ENCODE results near the gene AGMO.

AGMO gene

GRCh38 chr7:15561835-15562234 is at the start of gene AGMO:
Gene AGMO, minus strand, starts transcription at chr7:15562015.
- DNase-seq (ENCODE audit: low read depth) = no peak

DNA sequence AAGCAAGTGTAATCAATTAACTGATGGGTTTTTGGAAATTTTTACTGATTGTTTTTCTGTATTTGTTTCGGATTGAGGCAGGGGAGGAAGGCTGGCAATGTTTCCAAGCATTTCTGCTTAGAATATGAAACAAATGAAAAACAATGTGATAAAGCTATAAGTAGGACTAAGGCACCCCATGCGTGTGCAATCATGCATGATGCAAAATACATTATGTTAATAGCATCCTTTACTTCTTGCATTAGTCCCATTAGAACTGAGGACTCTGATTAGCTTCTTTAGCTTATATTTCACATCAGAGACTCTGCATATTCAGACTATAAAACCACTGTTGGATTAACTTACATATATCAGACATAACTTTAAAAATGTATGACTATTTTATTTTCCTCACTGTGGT is 48.7 kb upstream of the AGMO start:
- DNase-seq (ENCODE audit: low read depth) = no peak

GRCh38 chr7:15609287-15609686 is 47.5 kb upstream of the AGMO start:
- no peak for DNase-seq (ENCODE audit: low read depth)

GRCh38 chr7:15607529-15608210 is 45.9 kb upstream of the AGMO start:
- DNase-seq (ENCODE audit: low read depth) = no peak

GRCh38 chr7:15606561-15606960 is 44.7 kb upstream of the AGMO start:
- DNase-seq (ENCODE audit: low read depth) = no peak

DNA sequence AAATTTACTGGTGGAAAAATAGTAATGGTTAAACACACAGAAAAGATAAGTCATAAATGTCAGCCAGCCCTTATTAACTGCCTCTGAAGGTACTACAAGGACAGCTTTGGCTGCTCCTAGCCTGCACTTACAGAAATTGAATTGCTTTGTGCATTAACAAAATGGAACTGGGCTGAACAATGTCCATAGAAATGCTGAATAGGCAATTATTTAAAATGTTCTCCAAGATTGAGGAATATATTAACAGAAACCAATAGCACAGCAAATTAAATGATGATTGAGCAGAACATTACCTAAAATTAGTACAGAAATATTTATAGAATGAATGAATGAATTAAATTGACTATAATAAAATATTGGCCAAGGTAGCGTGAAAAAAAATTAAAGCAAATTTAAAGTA is 42.4 kb upstream of the AGMO start:
- DNase-seq (ENCODE audit: low read depth) = no peak

- DNase-seq (ENCODE audit: low read depth) = no peak
Measured at GRCh38 chr7:15603124-15603523, 41.3 kb upstream of the AGMO start.

GRCh38 chr7:15602236-15602635 is 40.4 kb upstream of the AGMO start:
- DNase-seq (ENCODE audit: low read depth) = no peak

DNA sequence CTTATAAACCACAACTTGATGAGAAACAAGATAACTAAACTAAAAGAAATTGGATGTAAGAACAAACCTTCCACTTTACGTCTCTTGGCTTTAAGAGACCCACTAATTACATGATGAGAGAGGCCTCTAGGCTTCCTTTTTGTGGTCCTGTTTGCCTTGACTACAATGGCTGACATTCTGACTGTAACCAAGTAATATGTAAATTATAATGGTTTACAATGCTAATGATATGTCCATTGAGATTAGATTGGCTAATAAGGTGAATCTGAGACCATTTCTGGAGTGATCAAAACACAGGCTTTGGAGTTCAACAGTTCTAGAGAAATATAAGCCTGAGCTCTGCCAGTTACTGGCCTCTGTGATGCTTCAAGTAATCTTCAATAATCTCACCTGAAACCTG is 39.4 kb upstream of the AGMO start:
- no peak for DNase-seq (ENCODE audit: low read depth)

DNA sequence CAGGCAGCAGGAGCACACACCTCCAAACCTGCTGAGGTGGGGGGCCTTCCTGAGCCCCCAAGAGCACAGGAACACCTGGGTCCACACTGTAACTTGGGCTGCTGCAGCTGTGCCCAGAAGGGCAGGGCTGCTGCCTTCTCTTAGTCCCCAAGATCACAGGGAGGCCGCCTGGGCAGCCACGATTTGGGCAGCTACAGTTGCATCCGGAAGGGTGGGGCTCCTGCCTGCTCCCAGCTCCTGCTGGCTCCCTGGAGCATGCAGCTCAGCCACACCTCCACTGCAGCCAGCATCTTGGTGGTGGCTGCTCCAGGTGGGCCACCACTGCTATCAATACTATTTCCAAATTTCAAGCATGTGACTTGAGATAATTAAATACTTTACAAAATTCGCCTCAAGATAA is 38.5 kb upstream of the AGMO start:
- no peak for DNase-seq (ENCODE audit: low read depth)

DNA sequence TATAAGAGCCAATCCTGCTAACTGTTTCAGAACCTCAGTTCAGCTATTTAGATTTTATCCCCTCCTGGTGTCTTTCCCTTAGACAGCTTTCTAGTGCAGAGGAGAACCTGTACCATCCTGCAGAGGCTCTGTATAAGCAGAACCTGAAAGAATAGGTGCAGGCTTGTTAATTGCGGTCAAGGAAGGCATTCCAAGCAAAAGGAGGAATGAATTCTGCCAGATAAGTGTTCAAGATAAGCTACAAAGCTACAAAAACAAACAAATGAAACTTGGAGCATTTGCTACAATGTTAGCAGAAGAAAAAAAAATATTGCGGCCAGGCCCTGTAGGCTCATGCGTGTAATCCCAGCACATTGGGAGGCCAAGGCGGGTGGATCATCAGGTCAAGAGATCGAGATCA is 32.6 kb upstream of the AGMO start:
- no peak for DNase-seq (ENCODE audit: low read depth)

DNA sequence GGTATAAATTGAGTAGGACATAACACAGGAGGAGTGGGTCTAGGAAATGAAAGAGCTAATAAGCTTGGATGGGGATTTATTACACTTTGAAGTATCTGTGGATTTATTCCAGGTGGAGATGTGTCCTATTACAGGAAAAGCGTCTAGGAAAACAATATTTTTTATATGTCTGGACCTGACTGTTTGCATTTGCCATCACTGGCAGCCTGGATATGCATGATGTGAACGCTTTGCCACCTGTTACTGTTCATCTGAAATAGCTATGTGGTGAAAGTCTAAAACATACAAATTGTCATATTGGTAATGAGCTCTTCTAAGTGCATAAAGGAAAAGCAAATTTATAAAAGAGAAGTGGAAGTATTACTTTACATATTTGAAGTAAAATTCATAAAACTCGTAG is 31.6 kb upstream of the AGMO start:
- no peak for DNase-seq (ENCODE audit: low read depth)

DNA sequence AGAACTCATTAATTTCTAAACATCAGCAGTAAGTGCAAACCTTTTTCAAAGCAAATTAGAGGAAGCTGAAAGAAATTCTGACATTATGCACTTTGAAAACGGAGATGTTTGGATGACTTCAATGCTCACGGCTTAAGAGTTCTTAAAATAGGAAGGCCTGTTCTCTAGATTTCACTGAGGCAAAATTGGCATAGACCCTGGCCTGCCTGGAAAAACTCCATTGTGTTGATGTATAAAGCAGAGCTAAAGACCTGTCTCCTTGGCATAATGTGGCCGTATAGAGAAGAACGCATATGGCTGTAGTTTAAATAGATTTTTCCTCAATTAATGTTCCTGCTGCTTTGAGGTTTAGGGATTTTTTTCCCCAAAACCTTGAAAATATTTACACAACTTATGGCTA is 24.5 kb upstream of the AGMO start:
- DNase-seq (ENCODE audit: low read depth) = no peak

DNA sequence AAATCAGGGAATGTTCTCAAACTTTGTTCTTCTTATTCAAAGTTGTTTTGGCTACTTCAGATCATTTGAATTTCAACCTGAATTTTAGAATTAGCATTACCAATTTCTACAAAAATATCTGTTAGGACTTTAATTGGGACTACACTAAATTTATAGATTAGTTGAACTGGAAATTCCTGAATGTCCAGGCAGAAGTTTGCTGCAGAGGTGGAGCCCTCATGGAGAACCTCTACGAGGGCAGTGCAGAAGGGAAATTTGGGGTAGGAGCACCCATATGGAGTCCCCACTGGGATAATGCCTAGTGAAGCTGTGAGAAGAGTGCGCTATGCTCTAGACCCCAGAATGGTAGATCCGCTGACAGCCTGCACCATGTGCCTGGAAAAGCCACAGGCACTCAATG is 22.8 kb upstream of the AGMO start:
- no peak for DNase-seq (ENCODE audit: low read depth)

DNA sequence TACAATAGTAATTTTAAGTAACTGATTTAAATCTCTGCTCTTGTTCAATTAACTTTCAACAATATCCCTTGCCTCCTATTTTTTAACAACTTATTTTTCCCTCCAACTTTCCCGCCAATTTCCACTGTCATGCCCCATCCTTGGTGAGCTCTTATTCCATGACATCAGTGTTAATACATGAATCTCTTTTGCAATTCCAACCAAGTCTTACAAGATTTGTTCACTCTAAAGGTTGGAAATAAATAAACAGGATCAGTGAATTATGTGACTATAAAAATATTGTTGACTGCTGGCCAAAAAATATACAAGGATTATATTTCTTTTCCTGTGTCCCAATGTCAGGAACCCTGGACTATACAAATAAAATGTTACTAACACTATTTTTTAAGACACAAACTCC is 21.0 kb upstream of the AGMO start:
- DNase-seq (ENCODE audit: low read depth) = no peak

GRCh38 chr7:15581352-15581951 is 19.6 kb upstream of the AGMO start:
- no peak for DNase-seq (ENCODE audit: low read depth)

DNA sequence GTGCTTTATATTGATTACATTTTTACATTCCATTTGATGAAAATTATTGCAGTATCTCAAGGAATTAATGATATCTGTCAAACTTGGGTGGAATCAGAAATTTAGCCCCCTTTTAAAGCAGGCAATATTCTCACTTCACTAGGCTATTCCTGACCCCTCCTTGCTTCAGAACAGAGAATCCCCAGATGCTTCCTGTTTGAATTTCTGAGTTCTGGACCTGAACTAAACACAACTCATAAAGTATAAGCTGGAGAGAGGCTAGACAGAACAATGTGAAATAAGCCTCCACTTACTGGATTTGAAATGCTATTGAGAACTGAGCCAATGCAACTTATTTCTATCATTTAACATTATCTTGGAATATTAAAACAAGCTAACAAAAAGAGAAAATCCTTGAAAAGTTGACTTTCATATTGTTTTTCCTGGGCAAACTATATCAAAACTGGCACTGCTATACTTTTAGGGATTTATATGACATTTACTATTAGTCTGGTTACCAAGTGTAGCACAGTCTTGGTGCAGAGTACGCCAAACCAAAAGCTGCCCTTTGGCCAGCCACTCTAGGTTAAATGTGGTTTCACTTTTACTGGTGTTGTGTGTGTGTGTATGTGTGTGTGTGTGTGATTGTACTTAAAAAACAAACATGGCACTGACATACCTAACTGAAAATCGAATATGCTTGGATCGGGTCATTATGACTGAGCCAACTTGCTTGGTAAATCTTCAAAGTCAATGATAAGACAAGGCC is 19.0 kb upstream of the AGMO start:
- DNase-seq (ENCODE audit: low read depth) = no peak

GRCh38 chr7:15577600-15577999 is 15.8 kb upstream of the AGMO start:
- DNase-seq (ENCODE audit: low read depth) = no peak

GRCh38 chr7:15571301-15571878 is 9.6 kb upstream of the AGMO start:
- DNase-seq (ENCODE audit: low read depth) = no peak

GRCh38 chr7:15567652-15568051 is 5.8 kb upstream of the AGMO start:
- DNase-seq (ENCODE audit: low read depth) = no peak

- DNase-seq (ENCODE audit: low read depth) = no peak
Measured at GRCh38 chr7:15567036-15567435, 5.2 kb upstream of the AGMO start.

DNA sequence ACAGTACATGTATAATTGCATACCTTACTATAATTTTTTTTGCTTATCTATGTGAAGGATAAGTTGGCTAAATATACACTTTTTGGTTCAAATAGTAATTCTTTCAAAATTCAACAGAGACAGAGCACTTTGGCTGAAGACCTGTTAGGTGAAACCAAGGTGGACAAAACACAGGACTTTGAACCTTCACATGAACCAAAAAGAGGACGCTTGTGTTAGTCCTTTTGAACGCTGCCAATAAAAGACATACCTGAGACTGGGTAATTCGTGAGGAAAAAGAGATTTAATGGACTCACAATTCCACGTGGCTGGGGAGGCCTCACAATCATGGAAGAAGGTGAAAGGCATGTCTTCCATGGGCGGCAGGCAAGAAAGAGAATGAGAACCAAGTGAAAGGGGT is 4.7 kb upstream of the AGMO start:
- DNase-seq (ENCODE audit: low read depth) = no peak

DNA sequence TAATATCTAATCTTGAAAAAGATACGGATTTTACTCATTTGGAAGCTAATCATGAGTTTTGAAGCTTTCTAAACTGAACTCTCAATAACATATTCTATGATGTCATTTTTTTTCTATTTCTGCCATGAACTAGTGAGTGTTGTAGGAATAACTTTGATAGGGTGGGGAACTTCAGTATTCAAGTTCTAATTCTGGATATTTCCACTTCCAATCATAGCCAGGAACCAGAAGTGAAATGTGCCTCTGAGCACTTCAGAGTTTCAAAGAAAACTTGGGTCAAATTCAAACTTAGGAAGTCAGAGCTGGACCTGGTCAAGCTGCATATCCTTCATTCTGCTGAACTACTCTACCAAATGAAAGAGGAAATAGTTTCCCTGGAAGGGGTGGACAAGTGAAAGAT is 847 bp downstream of the AGMO start:
- no peak for DNase-seq (ENCODE audit: low read depth)
